Hematopoietic multipotent progenitor cell (in vitro differentiated cells): ENCODE measurements around the gene BLM. TPM values are rescaled to one million over a fixed set of nuclear protein-coding genes. Genes with fewer than 3 reads are reported as not detected.

ENCODE experiments used
- DNase-seq, 3 donors: peaks; one replicate each; pipeline ENCODE4 v3.0.0-alpha.2; 2011 to 2015; ENCODE audit warnings: low read depth in 2 of 3, low spot score in 2 of 3
- total RNA-seq: library from RNA; depleted of rRNA; stranded (reverse); fragments of >200 nt; gene quantifications from one replicate; pipeline ENCODE4 v1.2.3, GENCODE V29; 2012

Gene BLM
- total RNA-seq, 1 donor: 5.1 TPM

- DNase-seq: peak in 1 of 3 donors; percentile 11
These were observed 63.8 kb downstream of the BLM start for GRCh38 chr15:90780916-90781315.

- DNase-seq: no peak
These were observed 65.3 kb downstream of the BLM start for GRCh38 chr15:90782442-90782841.

- DNase-seq: no peak
These were observed 70.7 kb downstream of the BLM start for GRCh38 chr15:90787881-90788280.

GRCh38 chr15:90789462-90789861, 72.3 kb downstream of the BLM start:
- no peak for DNase-seq

- DNase-seq: no peak
These were observed 72.9 kb downstream of the BLM start for GRCh38 chr15:90790057-90790456.

GRCh38 chr15:90790561-90790960, 73.4 kb downstream of the BLM start:
- no peak for DNase-seq

GRCh38 chr15:90794538-90794937, 77.4 kb downstream of the BLM start:
- no peak for DNase-seq

- no peak for DNase-seq
These were observed 82.6 kb downstream of the BLM start for GRCh38 chr15:90799639-90800170.

- DNase-seq: no peak
These were observed 84.7 kb downstream of the BLM start for GRCh38 chr15:90801803-90802202.

- no peak for DNase-seq
These were observed 90.1 kb downstream of the BLM start for GRCh38 chr15:90807074-90807785.

GRCh38 chr15:90807786-90808086, 90.6 kb downstream of the BLM start:
- DNase-seq: no peak

- DNase-seq: no peak
These were observed 91.5 kb downstream of the BLM start for GRCh38 chr15:90808517-90809235.

- no peak for DNase-seq
These were observed 92.4 kb downstream of the BLM start for GRCh38 chr15:90809536-90809935.

GRCh38 chr15:90810354-90810753, 93.2 kb downstream of the BLM start:
- DNase-seq: no peak

GRCh38 chr15:90812171-90812957, 95.2 kb downstream of the BLM start:
- DNase-seq: no peak

GRCh38 chr15:90812958-90813265, 95.8 kb downstream of the BLM start:
- DNase-seq: no peak

- DNase-seq: no peak
These were observed 96.6 kb downstream of the BLM start for GRCh38 chr15:90813796-90814190.

GRCh38 chr15:90814191-90814821, 97.2 kb downstream of the BLM start:
- no peak for DNase-seq

GRCh38 chr15:90816401-90817116, 99.4 kb downstream of the BLM start:
- DNase-seq: no peak
